NOMO-1 treated with DMSO at 0.1 percent for 48 hours (cell line): Measurements from ENCODE around the gene RIPK3.
"Not testable (repeated sequence)": the region's sequence is repeated elsewhere in the genome, so short reads cannot be mapped to it uniquely, and the experiment has no call there.

Experiments used
- DNase-seq: peaks from one replicate; lab custom pipeline; 2025; ENCODE audit not compliant: unreplicated experiment; lab: John Stamatoyannopoulos, UW

The RIPK3 gene

GRCh38 chr14:24369907-24370687 is 30.3 kb upstream of the RIPK3 start:
- DNase-seq = no peak

- no peak for DNase-seq
Measured at GRCh38 chr14:24369463-24369862, 29.7 kb upstream of the RIPK3 start.

- DNase-seq = no peak
Measured at GRCh38 chr14:24368562-24369252, 28.9 kb upstream of the RIPK3 start.

GRCh38 chr14:24368212-24368561 is 28.4 kb upstream of the RIPK3 start:
- no peak for DNase-seq

- no peak for DNase-seq
Measured at GRCh38 chr14:24367514-24368211, 27.9 kb upstream of the RIPK3 start, which contains the start of gene NFATC4. Gene NFATC4 (plus strand): TSS chr14:24368184. CDS start chr14:24368341, 157 bp downstream.

- no peak for DNase-seq
Measured at GRCh38 chr14:24366721-24367513, 27.1 kb upstream of the RIPK3 start.

- DNase-seq = no peak
Measured at GRCh38 chr14:24366413-24366720, 26.6 kb upstream of the RIPK3 start.

- DNase-seq = peak; percentile 85
Measured at GRCh38 chr14:24365600-24366412, 26.0 kb upstream of the RIPK3 start.

- DNase-seq = no peak
Measured at GRCh38 chr14:24364841-24365240, 25.1 kb upstream of the RIPK3 start.

GRCh38 chr14:24363401-24363800 is 23.6 kb upstream of the RIPK3 start:
- no peak for DNase-seq

- no peak for DNase-seq
Measured at GRCh38 chr14:24362241-24362960, 22.6 kb upstream of the RIPK3 start.

GRCh38 chr14:24361326-24361725 is 21.5 kb upstream of the RIPK3 start:
- peak; percentile 12 for DNase-seq

GRCh38 chr14:24360281-24360680 is 20.5 kb upstream of the RIPK3 start:
- DNase-seq = no peak

- no peak for DNase-seq
Measured at GRCh38 chr14:24356208-24356607, 16.4 kb upstream of the RIPK3 start.

- peak; percentile 10 for DNase-seq
Measured at GRCh38 chr14:24355009-24355408, 15.2 kb upstream of the RIPK3 start.

GRCh38 chr14:24354482-24354825 is 14.7 kb upstream of the RIPK3 start:
- DNase-seq = not testable (repeated sequence)

- no peak for DNase-seq
Measured at GRCh38 chr14:24353559-24354481, 14.0 kb upstream of the RIPK3 start.

- no peak for DNase-seq
Measured at GRCh38 chr14:24351517-24351916, 11.7 kb upstream of the RIPK3 start.

GRCh38 chr14:24349742-24350141 is 10.0 kb upstream of the RIPK3 start:
- no peak for DNase-seq
